Duodenal mucosa (tissue), 2 donors: ENCODE measurements around the gene MYH16.
"Not testable (repeated sequence)": the region's sequence is repeated elsewhere in the genome, so short reads cannot be mapped to it uniquely, and the experiment has no call there.

ENCODE experiments used
- H3K27ac ChIP-seq: one replicate; pipeline ENCODE4 v1.7.0; 2013; ENCODE audit warnings: low read depth, low read length
- H3K27me3 ChIP-seq, 2 donors: one replicate each; pipeline ENCODE4 v1.7.0; 2013; ENCODE audit warnings: low read length in 2 of 2, control low read depth in 1 of 2; ENCODE audit not compliant: insufficient read depth in 2 of 2, control insufficient read depth in 1 of 2
- H3K36me3 ChIP-seq, 2 donors: one replicate each; pipeline ENCODE4 v1.7.0; 2013; ENCODE audit warnings: low read length in 2 of 2, control low read depth in 1 of 2; ENCODE audit not compliant: insufficient read depth in 2 of 2, control insufficient read depth in 1 of 2
- H3K4me1 ChIP-seq, 2 donors: one replicate each; pipeline ENCODE4 v1.7.0; 2013; ENCODE audit warnings: low read length in 2 of 2, control low read depth in 1 of 2; ENCODE audit not compliant: insufficient read depth in 2 of 2, control insufficient read depth in 1 of 2
- H3K4me3 ChIP-seq, 2 donors: one replicate each; pipeline ENCODE4 v1.7.0; 2013; ENCODE audit warnings: low read length in 2 of 2, low read depth in 1 of 2
- H3K9ac ChIP-seq, 2 donors: one replicate each; pipeline ENCODE4 v1.7.0; 2013; ENCODE audit warnings: low read length in 2 of 2, low read depth in 1 of 2
- H3K9me3 ChIP-seq, 2 donors: one replicate each; pipeline ENCODE4 v1.7.0; 2013; ENCODE audit warnings: low read length in 2 of 2, control low read depth in 1 of 2; ENCODE audit not compliant: control insufficient read depth in 1 of 2

Gene MYH16

GRCh38 chr7:99340659-99341058 is 68.0 kb downstream of the MYH16 start:
- no peak overlapping the region for H3K27ac ChIP-seq
- no peak overlapping the region for H3K9ac ChIP-seq
- no peaks in the 10 kb centered on the region for H3K9me3 ChIP-seq
- no peak overlapping the region for H3K4me3 ChIP-seq
- H3K27me3 ChIP-seq, result no peaks in the 10 kb centered on the region
- peaks cover 31 to 73% of the 10 kb centered on the region in 2 donors for H3K36me3 ChIP-seq
- no peaks in the 10 kb centered on the region for H3K4me1 ChIP-seq

- H3K9me3 ChIP-seq, result no peaks in the 10 kb centered on the region
- H3K4me1 ChIP-seq, result no peaks in the 10 kb centered on the region
- no peak overlapping the region for H3K4me3 ChIP-seq
- H3K36me3 ChIP-seq, result peaks cover 21 to 66% of the 10 kb centered on the region in 2 donors
- no peaks in the 10 kb centered on the region for H3K27me3 ChIP-seq
- no peak overlapping the region for H3K27ac ChIP-seq
- no peak overlapping the region for H3K9ac ChIP-seq
Measured at GRCh38 chr7:99344061-99344647, 71.5 kb downstream of the MYH16 start.

- H3K27ac ChIP-seq, H3K4me3 ChIP-seq, H3K9ac ChIP-seq, H3K4me1 ChIP-seq, H3K27me3 ChIP-seq, H3K9me3 ChIP-seq: not testable (repeated sequence)
- H3K36me3 ChIP-seq, result peaks cover 7 to 72% of the 10 kb centered on the region in 2 donors
Measured at GRCh38 chr7:99350641-99351040, 78.0 kb downstream of the MYH16 start.

DNA sequence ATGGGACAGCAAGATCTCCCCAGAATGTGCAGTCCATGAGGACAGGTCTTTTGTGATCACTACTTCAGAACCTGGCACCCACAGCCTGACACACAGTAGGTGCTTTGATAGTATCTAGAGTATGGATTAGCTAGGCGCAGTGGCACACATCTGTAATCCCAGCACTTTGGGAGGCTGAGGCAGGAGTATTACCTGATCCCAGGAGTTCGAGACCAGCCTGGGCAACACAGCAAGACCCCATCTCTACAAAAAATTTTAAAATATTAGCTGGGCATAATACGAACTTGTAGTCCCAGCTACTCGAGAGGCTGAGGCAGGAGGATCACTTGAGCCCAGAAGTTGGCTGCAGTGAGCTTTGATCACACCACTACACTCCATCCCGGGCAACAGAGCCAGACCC is 79.6 kb downstream of the MYH16 start:
- H3K4me1 ChIP-seq, result no peaks in the 10 kb centered on the region
- H3K27ac ChIP-seq, result no peak overlapping the region
- no peak overlapping the region for H3K9ac ChIP-seq
- H3K36me3 ChIP-seq, result peaks cover 13 to 75% of the 10 kb centered on the region in 2 donors
- no peaks in the 10 kb centered on the region for H3K9me3 ChIP-seq
- no peak overlapping the region for H3K4me3 ChIP-seq
- no peaks in the 10 kb centered on the region for H3K27me3 ChIP-seq

DNA sequence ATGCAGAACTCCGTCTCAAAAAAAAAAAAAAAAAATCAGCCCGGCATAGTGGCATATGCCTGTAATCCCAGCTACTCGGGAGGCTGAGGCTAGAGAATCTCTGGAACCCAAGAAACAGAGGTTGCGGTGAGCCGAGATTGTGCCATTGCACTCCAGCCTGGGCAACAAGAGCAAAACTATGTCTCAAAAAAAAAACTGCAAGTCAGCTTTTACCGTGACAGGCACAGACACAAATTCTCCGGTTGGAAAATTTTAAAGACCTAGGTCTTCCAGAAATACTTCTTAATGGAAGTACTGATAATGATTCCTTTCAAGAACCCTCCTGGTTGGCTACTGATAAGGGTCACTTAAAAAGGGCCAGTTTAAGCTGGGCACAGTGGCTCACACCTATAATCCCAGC is 82.5 kb downstream of the MYH16 start:
- Histone ChIP-seq H3K27ac (no peak overlapping the region), H3K9ac (no peak overlapping the region), H3K4me3 (no peak overlapping the region), H3K27me3 (no peaks in the 10 kb centered on the region), H3K9me3 (no peaks in the 10 kb centered on the region), H3K36me3 (peaks cover 26 to 72% of the 10 kb centered on the region in 2 donors), H3K4me1 (no peaks in the 10 kb centered on the region)

DNA sequence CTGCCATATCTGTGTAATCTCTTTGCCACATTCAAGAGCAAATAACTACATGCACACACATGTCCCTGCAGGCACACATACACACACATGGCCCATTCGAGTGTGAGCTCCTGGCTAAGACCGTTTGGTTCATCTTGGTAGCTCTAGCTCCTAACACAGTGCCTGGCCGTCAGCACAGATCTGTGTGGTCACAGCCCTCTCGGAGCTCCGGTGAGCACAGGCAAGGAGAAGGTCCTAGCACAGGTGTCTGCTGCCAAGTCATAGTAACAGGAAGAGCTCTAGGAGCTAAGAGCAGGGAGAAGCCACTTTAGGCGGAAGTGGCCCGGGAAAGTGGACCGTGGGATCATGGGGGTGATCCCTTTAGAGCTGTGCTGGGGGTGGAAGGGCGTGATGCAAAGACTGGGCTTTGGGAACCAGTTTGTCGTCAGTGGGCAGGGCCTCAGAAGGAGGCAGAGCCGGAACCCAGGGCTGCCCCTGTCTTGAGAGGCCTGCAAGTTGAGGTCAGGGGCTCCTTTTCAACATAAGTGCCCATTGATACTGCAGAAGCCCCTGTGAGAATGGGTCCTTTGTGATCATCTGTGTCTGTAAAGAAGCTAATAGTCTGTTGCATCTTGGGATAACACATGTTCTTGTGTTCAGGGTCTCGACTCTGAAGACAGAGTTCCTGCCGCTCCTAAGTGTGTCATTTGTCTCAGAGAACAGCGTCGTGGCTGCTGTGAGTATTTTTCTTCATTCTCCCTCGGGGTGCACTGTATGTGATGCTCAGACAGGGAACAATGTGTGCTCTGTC is 85.3 kb downstream of the MYH16 start:
- Histone ChIP-seq H3K4me3 (no peak overlapping the region), H3K9me3 (no peaks in the 10 kb centered on the region), H3K4me1 (no peaks in the 10 kb centered on the region), H3K36me3 (peaks cover 26 to 71% of the 10 kb centered on the region in 2 donors), H3K9ac (no peak overlapping the region), H3K27me3 (no peaks in the 10 kb centered on the region), H3K27ac (no peak overlapping the region)

DNA sequence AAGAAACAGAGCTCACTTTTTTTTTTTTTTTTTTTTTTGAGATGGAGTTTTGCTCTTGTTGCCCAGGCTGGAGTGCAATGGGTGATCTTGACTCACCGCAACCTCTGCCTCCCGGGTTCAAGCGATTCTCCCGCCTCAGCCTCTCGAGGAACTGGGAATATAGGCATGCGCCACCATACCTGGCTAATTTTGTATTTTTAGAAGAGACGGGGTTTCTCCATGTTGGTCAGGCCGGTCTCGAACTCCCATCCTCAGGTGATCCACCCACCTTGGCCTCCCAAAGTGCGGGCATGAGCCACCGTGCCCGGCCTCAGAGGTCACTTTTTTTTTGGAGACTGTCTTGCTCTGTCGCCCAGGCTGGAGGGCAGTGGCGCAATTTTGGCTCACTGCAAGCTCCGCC is 85.9 kb downstream of the MYH16 start:
- not testable (repeated sequence) for H3K4me1 ChIP-seq, H3K4me3 ChIP-seq, H3K9ac ChIP-seq, H3K9me3 ChIP-seq, H3K27me3 ChIP-seq, H3K27ac ChIP-seq
- H3K36me3 ChIP-seq, result peaks cover 31 to 77% of the 10 kb centered on the region in 2 donors

DNA sequence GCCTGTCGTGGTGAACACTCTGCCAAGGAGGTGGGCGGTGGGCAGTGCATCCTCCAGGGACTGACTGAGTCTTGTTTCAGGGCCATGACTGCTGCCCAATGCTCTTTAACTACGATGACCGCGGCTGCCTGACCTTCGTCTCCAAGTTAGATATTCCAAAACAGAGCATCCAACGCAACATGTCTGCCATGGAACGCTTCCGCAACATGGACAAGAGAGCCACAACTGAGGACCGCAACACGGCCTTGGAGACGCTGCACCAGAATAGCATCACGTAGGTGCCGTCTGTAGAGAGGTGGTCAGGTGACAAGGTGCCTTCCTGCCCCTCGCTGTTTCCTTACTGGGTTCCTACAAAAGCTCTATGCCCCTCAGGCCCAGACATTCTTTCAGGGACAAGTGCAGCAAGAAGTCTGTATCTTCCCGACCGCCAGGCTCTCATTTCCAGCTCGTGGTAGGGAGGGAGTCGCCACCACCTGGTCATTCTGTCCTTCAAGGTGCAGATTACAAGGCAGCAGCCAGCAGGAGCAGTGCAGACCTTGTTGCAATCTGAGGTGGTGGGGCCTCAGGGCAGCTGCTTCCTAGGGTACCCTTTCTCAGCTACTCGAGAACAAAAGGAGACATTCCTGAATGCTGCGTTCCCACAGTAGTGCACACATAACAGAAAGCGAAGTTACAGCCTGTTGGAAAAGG is 87.0 kb downstream of the MYH16 start:
- Histone ChIP-seq H3K9me3 (no peaks in the 10 kb centered on the region), H3K27ac (no peak overlapping the region), H3K27me3 (no peaks in the 10 kb centered on the region), H3K4me1 (no peaks in the 10 kb centered on the region), H3K36me3 (peaks cover 35 to 75% of the 10 kb centered on the region in 2 donors), H3K9ac (no peak overlapping the region), H3K4me3 (no peak overlapping the region)
